BLaER1 treated with 17β-estradiol and CSF1 and Interleukin-3, amounts not matched to agents 10 nM and 100 nM (cell line): ENCODE results near the gene ADCY3.

ENCODE experiments used
- H3K27ac ChIP-seq, 11 experiments: shearing (Covaris generic); formaldehyde crosslinking; 2 replicates each; pipeline ENCODE4 v1.8.1; 2022
- H3K27me3 ChIP-seq, 11 experiments: shearing (Covaris generic); formaldehyde crosslinking; 2 replicates each; pipeline ENCODE4 v1.8.1; 2022
- H3K36me3 ChIP-seq, 11 experiments: shearing (Covaris generic); formaldehyde crosslinking; 2 replicates each; pipeline ENCODE4 v1.8.1; 2022
- H3K4me1 ChIP-seq, 10 experiments: shearing (Covaris generic); formaldehyde crosslinking; 2 replicates each; pipeline ENCODE4 v1.8.1; 2022
- H3K4me2 ChIP-seq, 11 experiments: shearing (Covaris generic); formaldehyde crosslinking; 2 replicates each; pipeline ENCODE4 v1.8.1; 2022
- H3K4me3 ChIP-seq, 10 experiments: shearing (Covaris generic); formaldehyde crosslinking; 2 replicates each; pipeline ENCODE4 v1.8.1; 2022
- H3K9ac ChIP-seq, 11 experiments: shearing (Covaris generic); formaldehyde crosslinking; 2 replicates each; pipeline ENCODE4 v1.8.1; 2022
- H3K9me3 ChIP-seq, 11 experiments: shearing (Covaris generic); formaldehyde crosslinking; replicated peaks in 1 of 11; 2 replicates each; pipeline ENCODE4 v1.8.1; 2022
- H4K20me1 ChIP-seq, 11 experiments: shearing (Covaris generic); formaldehyde crosslinking; 2 replicates each; pipeline ENCODE4 v1.8.1; 2022
- Cebpa-rat ChIP-seq, 11 experiments: shearing (Covaris generic); IDR thresholded peaks; 2 replicates each; pipeline ENCODE4 v1.8.1; 2022

The ADCY3 gene

GRCh38 chr2:24831221-24832072, 88.6 kb downstream of the ADCY3 start:
- H3K9me3 ChIP-seq, result no peaks in the 10 kb centered on the region
- no peak for TF ChIP-seq Cebpa-rat (IDR thresholded peaks at IDR 0.05)
- peaks cover 0 to 20% (median 10%) of the 10 kb centered on the region in 10 experiments; a peak in 16 of 20 replicates for H3K4me1 ChIP-seq
- H3K36me3 ChIP-seq, result peaks cover 17 to 55% (median 44%) of the 10 kb centered on the region in 11 experiments
- H3K4me3 ChIP-seq, result no peak overlapping the region
- peaks cover 0 to 42% (median 6%) of the 10 kb centered on the region in 11 experiments; a peak in 12 of 22 replicates for H4K20me1 ChIP-seq
- no peak overlapping the region for H3K27ac ChIP-seq
- no peaks in the 10 kb centered on the region for H3K27me3 ChIP-seq
- H3K9ac ChIP-seq, result no peak overlapping the region
- no peak overlapping the region for H3K4me2 ChIP-seq

GRCh38 chr2:24830786-24831185, 89.3 kb downstream of the ADCY3 start:
- H3K27ac ChIP-seq, result no peak overlapping the region
- peaks cover 0 to 27% (median 17%) of the 10 kb centered on the region in 10 experiments; a peak in 18 of 20 replicates for H3K4me1 ChIP-seq
- H3K9ac ChIP-seq, result no peak overlapping the region
- no peak overlapping the region for H3K4me3 ChIP-seq
- H3K9me3 ChIP-seq, result no peaks in the 10 kb centered on the region
- H3K27me3 ChIP-seq, result no peaks in the 10 kb centered on the region
- peaks cover 0 to 49% (median 6%) of the 10 kb centered on the region in 11 experiments; a peak in 12 of 22 replicates for H4K20me1 ChIP-seq
- H3K36me3 ChIP-seq, result peaks cover 16 to 55% (median 41%) of the 10 kb centered on the region in 11 experiments; a peak in 21 of 22 replicates
- no peak for TF ChIP-seq Cebpa-rat (IDR thresholded peaks at IDR 0.05)
- no peak overlapping the region for H3K4me2 ChIP-seq

GRCh38 chr2:24830351-24830750, 89.7 kb downstream of the ADCY3 start:
- H4K20me1 ChIP-seq, result peaks cover 0 to 53% (median 6%) of the 10 kb centered on the region in 11 experiments; a peak in 12 of 22 replicates
- H3K36me3 ChIP-seq, result peaks cover 17 to 55% (median 43%) of the 10 kb centered on the region in 11 experiments; a peak in 21 of 22 replicates
- H3K27ac ChIP-seq, result no peak overlapping the region
- no peak overlapping the region for H3K9ac ChIP-seq
- H3K27me3 ChIP-seq, result no peaks in the 10 kb centered on the region
- peaks cover 0 to 29% (median 19%) of the 10 kb centered on the region in 10 experiments; a peak in 18 of 20 replicates for H3K4me1 ChIP-seq
- H3K4me3 ChIP-seq, result no peak overlapping the region
- no peak for TF ChIP-seq Cebpa-rat (IDR thresholded peaks at IDR 0.05)
- no peaks in the 10 kb centered on the region for H3K9me3 ChIP-seq
- H3K4me2 ChIP-seq, result no peak overlapping the region

GRCh38 chr2:24828238-24828996, 91.6 kb downstream of the ADCY3 start:
- Histone ChIP-seq H3K36me3 (peaks cover 23 to 55% (median 42%) of the 10 kb centered on the region in 11 experiments), H4K20me1 (peaks cover 0 to 47% (median 6%) of the 10 kb centered on the region in 11 experiments; a peak in 12 of 22 replicates), H3K4me3 (no peak overlapping the region), H3K27ac (no peak overlapping the region), H3K4me2 (peak overlapping the region in 6 of 11 experiments; percentile 13 to 55 (median 33); a peak in 5 of 22 replicates), H3K4me1 (peaks cover 0 to 29% (median 19%) of the 10 kb centered on the region in 10 experiments; a peak in 18 of 20 replicates), H3K9me3 (no peaks in the 10 kb centered on the region), H3K9ac (peak overlapping the region in 1 of 11 experiments; percentile 19; a peak in 1 of 22 replicates), H3K27me3 (no peaks in the 10 kb centered on the region)
- no peak for TF ChIP-seq Cebpa-rat (IDR thresholded peaks at IDR 0.05)

- no peak for TF ChIP-seq Cebpa-rat (IDR thresholded peaks at IDR 0.05)
- Histone ChIP-seq H3K4me2 (peak overlapping the region in 9 of 11 experiments; percentile 13 to 55 (median 29); a peak in 12 of 22 replicates), H3K4me1 (peaks cover 0 to 29% (median 19%) of the 10 kb centered on the region in 10 experiments; a peak in 18 of 20 replicates), H3K4me3 (no peak overlapping the region), H3K9me3 (no peaks in the 10 kb centered on the region), H3K27ac (no peak overlapping the region), H3K27me3 (no peaks in the 10 kb centered on the region), H3K36me3 (peaks cover 23 to 57% (median 44%) of the 10 kb centered on the region in 11 experiments), H3K9ac (peak overlapping the region in 2 of 11 experiments; percentile 19 to 26; a peak in 3 of 22 replicates), H4K20me1 (peaks cover 0 to 40% (median 6%) of the 10 kb centered on the region in 11 experiments; a peak in 12 of 22 replicates)
Observed at GRCh38 chr2:24827321-24828237, 92.5 kb downstream of the ADCY3 start.

GRCh38 chr2:24826773-24827145, 93.3 kb downstream of the ADCY3 start:
- Histone ChIP-seq H3K27me3 (no peaks in the 10 kb centered on the region), H3K4me3 (no peak overlapping the region), H3K9me3 (no peaks in the 10 kb centered on the region), H3K36me3 (peaks cover 31 to 65% (median 52%) of the 10 kb centered on the region in 11 experiments), H3K4me2 (peak overlapping the region in 1 of 11 experiments; percentile 15; a peak in 2 of 22 replicates), H4K20me1 (peaks cover 0 to 37% (median 6%) of the 10 kb centered on the region in 11 experiments; a peak in 12 of 22 replicates), H3K9ac (0 out of 22 replicates have a peak overlapping the region, but pooled peaks of 1 of the 11 experiments have one; percentile 2), H3K4me1 (peaks cover 0 to 29% (median 19%) of the 10 kb centered on the region in 10 experiments; a peak in 18 of 20 replicates), H3K27ac (no peak overlapping the region)
- no peak for TF ChIP-seq Cebpa-rat (IDR thresholded peaks at IDR 0.05)

GRCh38 chr2:24825883-24826772, 93.9 kb downstream of the ADCY3 start:
- H3K27ac ChIP-seq, result peak overlapping the region in 2 of 11 experiments; percentile 9 to 23; a peak in 2 of 22 replicates
- H3K4me3 ChIP-seq, result no peak overlapping the region
- TF ChIP-seq Cebpa-rat (IDR thresholded peaks at IDR 0.05), result no peak
- peaks cover 0 to 29% (median 19%) of the 10 kb centered on the region in 10 experiments; a peak in 18 of 20 replicates for H3K4me1 ChIP-seq
- no peaks in the 10 kb centered on the region for H3K27me3 ChIP-seq
- H3K9me3 ChIP-seq, result no peaks in the 10 kb centered on the region
- peak overlapping the region in 9 of 11 experiments; percentile 5 to 38 (median 25); a peak in 8 of 22 replicates for H3K4me2 ChIP-seq
- H3K36me3 ChIP-seq, result peaks cover 36 to 67% (median 59%) of the 10 kb centered on the region in 11 experiments
- H3K9ac ChIP-seq, result peak overlapping the region in 2 of 11 experiments; percentile 2 to 29; a peak in 1 of 22 replicates
- peaks cover 0 to 35% (median 7%) of the 10 kb centered on the region in 11 experiments; a peak in 12 of 22 replicates for H4K20me1 ChIP-seq
